Measurements from ENCODE around the gene PCCB. TPM values are rescaled to one million over a fixed set of nuclear protein-coding genes. Genes with fewer than 3 reads are reported as not detected.
"Not testable (repeated sequence)": the region's sequence is repeated elsewhere in the genome, so short reads cannot be mapped to it uniquely, and the experiment has no call there.

PCCB gene
- total RNA-seq, 1 donor from 2014 or later, result 100 TPM

DNA sequence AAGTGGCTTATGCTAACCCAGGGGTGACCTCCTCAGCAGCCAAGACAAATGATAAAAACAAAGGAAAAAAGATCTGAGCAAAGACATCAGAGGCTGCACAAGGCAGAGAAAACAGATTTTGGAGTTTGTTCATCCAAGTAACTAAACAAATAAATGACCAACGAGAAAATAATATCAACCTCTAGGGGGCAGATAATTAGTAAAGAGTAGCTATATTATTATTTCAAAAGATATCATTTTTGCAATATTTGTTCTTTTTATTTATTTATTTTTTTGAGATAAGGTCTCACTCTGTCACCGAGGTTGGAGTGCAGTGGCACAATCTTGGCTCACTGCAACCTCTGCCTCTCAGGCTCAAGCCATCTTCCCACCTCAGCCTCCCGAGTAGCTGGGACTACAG, 101.8 kb downstream of the PCCB start:
- no peak for DNase-seq
- intact Hi-C loops (cut with micrococcal nuclease), result no loop called here
- no peak for ATAC-seq

DNA sequence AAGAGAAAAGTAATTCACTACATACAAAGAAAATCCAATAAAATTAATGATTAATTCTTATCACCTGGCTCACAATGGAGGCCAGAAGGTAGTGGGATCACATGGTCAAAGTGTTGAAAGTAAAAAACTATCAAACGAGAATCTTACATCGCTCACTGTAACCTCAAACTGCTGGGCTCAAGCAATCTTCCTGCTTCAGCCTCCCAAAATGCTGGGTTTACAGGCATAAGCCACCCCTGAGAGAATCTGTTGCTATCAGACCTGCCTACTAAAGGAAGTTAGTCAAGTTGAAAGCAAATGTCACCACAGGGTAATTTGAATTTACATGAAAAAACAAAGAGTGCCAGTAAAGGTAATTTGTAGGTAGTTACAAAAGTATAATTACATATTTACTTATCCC, 103.3 kb downstream of the PCCB start:
- DNase-seq (no peak), ATAC-seq (no peak)
- intact Hi-C loops (cut with micrococcal nuclease), result no loop called here

- no peak for DNase-seq
- intact Hi-C loops (cut with micrococcal nuclease), result no loop called here
- ATAC-seq, result no peak
Measured at GRCh38 chr3:136366289-136366688, 116.1 kb downstream of the PCCB start.

GRCh38 chr3:136375800-136376199, 125.7 kb downstream of the PCCB start:
- DNase-seq; intact Hi-C loops (cut with micrococcal nuclease); ATAC-seq: not testable (repeated sequence)

DNA sequence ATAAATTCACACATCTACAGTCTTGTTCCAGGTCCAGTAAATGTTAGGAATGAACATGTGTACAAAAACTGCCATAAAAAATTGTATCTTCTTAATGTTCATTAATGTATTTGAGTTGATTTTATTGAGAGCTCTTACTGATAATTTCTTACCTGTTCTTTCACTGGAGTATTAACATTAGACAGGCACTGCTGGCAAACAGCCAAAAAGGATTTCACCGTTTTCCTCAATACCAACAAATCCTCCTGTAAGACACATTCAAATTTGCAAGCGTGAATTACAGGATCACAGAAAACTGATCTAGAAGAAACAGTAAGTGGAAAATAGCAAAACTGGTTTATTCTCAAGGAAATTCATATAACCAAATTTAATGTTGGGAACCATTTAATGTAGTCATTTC, 127.4 kb downstream of the PCCB start:
- DNase-seq (no peak), ATAC-seq (no peak)
- intact Hi-C loops (cut with micrococcal nuclease), result no loop called here

DNA sequence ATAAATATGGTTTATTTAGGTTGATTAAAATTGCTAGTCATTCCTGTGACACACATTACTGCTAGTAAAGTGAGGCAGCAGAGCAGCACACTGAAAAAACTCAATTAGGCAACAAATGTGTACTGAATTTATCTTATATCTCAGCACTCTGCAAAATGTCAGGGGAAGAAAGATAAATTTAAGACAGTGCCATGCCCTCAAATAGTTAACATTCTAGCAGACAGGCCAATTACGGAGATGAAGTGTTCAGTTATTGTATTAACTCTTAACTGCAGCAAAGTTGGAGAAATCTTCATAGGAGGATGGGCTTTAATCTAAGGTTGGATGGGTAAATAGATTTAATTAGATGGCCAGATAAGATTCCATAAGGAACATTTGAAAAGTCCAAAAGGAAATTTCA, 127.9 kb downstream of the PCCB start:
- no peak for DNase-seq
- ATAC-seq, result no peak
- intact Hi-C loops (cut with micrococcal nuclease), result no loop called here

Other genes starting within 250 kb of the PCCB start
- gene MSL2, start 54.0 kb upstream of the PCCB start, total RNA-seq, result 23.2 TPM

Measured in left ventricle myocardium superior (tissue), 1 donor.